GM06990 (cell line): ENCODE data around the gene STARD5.

Source experiments
- DNase-seq: peaks from one replicate; pipeline ENCODE4 v3.0.0-alpha.2; 2011; ENCODE audit not compliant: insufficient read length; ENCODE audit errors: extremely low read depth
- H3K27me3 ChIP-seq: replicated peaks from 2 replicates; pipeline ENCODE4 v1.6.0; 2011; ENCODE audit warnings: low read length; ENCODE audit not compliant: control insufficient read depth, insufficient read depth
- H3K36me3 ChIP-seq: 2 replicates; pipeline ENCODE4 v1.5.1; 2011; ENCODE audit warnings: low read length; ENCODE audit not compliant: control insufficient read depth, insufficient read depth
- H3K4me3 ChIP-seq: replicated peaks from 2 replicates; pipeline ENCODE4 v1.5.1; 2011; ENCODE audit warnings: low read depth, mild to moderate bottlenecking, control low read depth, low read length
- CTCF ChIP-seq: IDR thresholded peaks from 2 replicates; pipeline ENCODE4 v1.5.1; 2011; ENCODE audit warnings: low read length, control low read depth, mild to moderate bottlenecking, inconsistent platforms; ENCODE audit not compliant: insufficient read depth, poor library complexity, severe bottlenecking

Gene STARD5

GRCh38 chr15:81264072-81264857, 59.7 kb downstream of the STARD5 start:
- no peak for TF ChIP-seq CTCF
- H3K36me3 ChIP-seq: no peaks in the 10 kb centered on the region

GRCh38 chr15:81263477-81263876, 60.5 kb downstream of the STARD5 start:
- H3K36me3 ChIP-seq: no peaks in the 10 kb centered on the region
- DNase-seq: no peak
- no peaks in the 10 kb centered on the region; the same call in 1 of the 2 replicates for H3K27me3 ChIP-seq
- H3K4me3 ChIP-seq: no peak overlapping the region
- TF ChIP-seq CTCF: no peak

More at GRCh38 chr15:81264072-81264857, 59.7 kb downstream of the STARD5 start:
- no peak for DNase-seq
- H3K4me3 ChIP-seq: no peak overlapping the region
- no peaks in the 10 kb centered on the region; the same call in 1 of the 2 replicates for H3K27me3 ChIP-seq

- Histone ChIP-seq H3K4me3 (no peak overlapping the region), H3K36me3 (no peaks in the 10 kb centered on the region), H3K27me3 (peaks cover 1% of the 10 kb centered on the region; the same call in 1 of the 2 replicates)
- DNase-seq: no peak
- TF ChIP-seq CTCF: no peak
Observed at GRCh38 chr15:81261172-81261811, 62.6 kb downstream of the STARD5 start.

- TF ChIP-seq CTCF: no peak
- Histone ChIP-seq H3K4me3 (no peak overlapping the region), H3K27me3 (peaks cover 1% of the 10 kb centered on the region; the same call in 1 of the 2 replicates), H3K36me3 (no peaks in the 10 kb centered on the region)
- DNase-seq: no peak
Observed at GRCh38 chr15:81259760-81260298, 64.1 kb downstream of the STARD5 start.
